HEK293 (cell line): ENCODE measurements around the gene HEPHL1.

Source experiments
- HOXA7 ChIP-seq: sonication (generic); formaldehyde crosslinking; IDR thresholded peaks from 2 replicates; pipeline ENCODE4 v1.8.1; 2022; ENCODE audit warnings: missing genetic modification reagents, borderline replicate concordance
- HOXD13 ChIP-seq: sonication (generic); formaldehyde crosslinking; IDR thresholded peaks from 2 replicates; pipeline ENCODE4 v1.8.0; 2022; ENCODE audit warnings: missing genetic modification reagents, borderline replicate concordance
- OVOL3 ChIP-seq: fragments of 450-650 bp; formaldehyde crosslinking; IDR thresholded peaks from 2 replicates; pipeline ENCODE4 v1.5.1; 2016; ENCODE audit warnings: missing biosample characterization, missing genetic modification characterization
- SCRT2 ChIP-seq: fragments of 450-650 bp; formaldehyde crosslinking; IDR thresholded peaks from 2 replicates; pipeline ENCODE4 v1.5.1; 2016; ENCODE audit warnings: missing biosample characterization, missing genetic modification characterization
- ZBTB1 ChIP-seq: fragments of 450-650 bp; formaldehyde crosslinking; IDR thresholded peaks from 2 replicates; pipeline ENCODE4 v1.5.1; 2016; ENCODE audit warnings: missing biosample characterization, missing genetic modification characterization
- ZNF629 ChIP-seq: fragments of 450-650 bp; formaldehyde crosslinking; IDR thresholded peaks from 2 replicates; pipeline ENCODE4 v1.5.1; 2017; ENCODE audit warnings: missing biosample characterization, missing genetic modification characterization
- ZNF707 ChIP-seq: fragments of 450-650 bp; formaldehyde crosslinking; IDR thresholded peaks from 2 replicates; pipeline ENCODE4 v1.5.1; 2016; ENCODE audit warnings: missing biosample characterization, missing genetic modification characterization
- TF ChIP-seq, protein P1 (sequence below): fragments of 450-650 bp; formaldehyde crosslinking; IDR thresholded peaks from 2 replicates; pipeline ENCODE4 v1.5.1; 2016; ENCODE audit warnings: missing biosample characterization, missing genetic modification characterization
- TF ChIP-seq, protein P2 (sequence below): fragments of 450-650 bp; formaldehyde crosslinking; IDR thresholded peaks from 2 replicates; pipeline ENCODE4 v1.5.1; 2016; ENCODE audit warnings: missing biosample characterization, missing genetic modification characterization, low read depth
- TF ChIP-seq, protein P3 (sequence below): fragments of 450-650 bp; formaldehyde crosslinking; IDR thresholded peaks from 2 replicates; pipeline ENCODE4 v1.5.1; 2016; ENCODE audit warnings: missing biosample characterization, missing genetic modification characterization
- TF ChIP-seq, protein P4 (sequence below): fragments of 450-650 bp; IDR thresholded peaks from 2 replicates; pipeline ENCODE4 v1.5.1; 2018; ENCODE audit warnings: missing biosample characterization, missing genetic modification characterization
- TF ChIP-seq, protein P5 (sequence below): fragments of 450-650 bp; formaldehyde crosslinking; IDR thresholded peaks from 2 replicates; pipeline ENCODE4 v1.5.1; 2016; ENCODE audit warnings: missing biosample characterization, missing genetic modification characterization, low read depth

DNA sequence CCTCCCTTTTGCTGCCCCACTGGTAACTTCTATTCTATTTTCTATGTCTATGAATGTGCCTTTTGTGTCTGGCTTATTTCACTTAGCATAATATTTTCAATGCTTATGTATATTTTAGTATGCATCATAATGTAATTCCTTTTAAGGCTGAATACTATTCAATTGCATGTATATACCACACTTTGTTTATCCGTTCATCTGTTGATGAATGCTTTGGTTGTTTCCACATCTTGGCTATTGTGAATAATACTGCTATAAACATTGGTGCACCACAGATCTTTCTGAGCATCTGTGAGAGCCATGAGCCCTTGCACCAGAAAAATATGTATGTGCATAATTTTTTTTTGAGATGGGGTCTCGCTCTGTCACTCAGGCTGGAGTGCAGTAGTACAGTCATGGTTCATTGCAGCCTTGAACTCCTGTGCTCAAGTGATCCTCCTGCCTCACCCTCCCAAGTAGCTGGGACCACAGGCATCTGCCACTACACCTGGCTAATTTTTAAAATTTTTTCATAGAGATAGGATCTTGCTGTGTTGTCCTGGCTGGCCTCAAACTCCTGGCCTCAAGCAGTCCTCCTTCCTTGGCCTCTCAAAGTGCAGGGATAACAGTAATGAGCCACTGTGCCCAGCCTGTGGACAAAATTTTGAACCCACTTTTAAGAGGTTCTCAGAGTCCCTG, 27.0 kb downstream of the HEPHL1 start:
- no peak for TF ChIP-seq OVOL3 (tag by site-specific recombination)
- no peak for TF ChIP-seq ZBTB1
- no peak for TF ChIP-seq HOXD13 (CRISPR knock-in tag)
- TF ChIP-seq ZNF629 (tag by site-specific recombination) = no peak
- TF ChIP-seq, protein P1, sequence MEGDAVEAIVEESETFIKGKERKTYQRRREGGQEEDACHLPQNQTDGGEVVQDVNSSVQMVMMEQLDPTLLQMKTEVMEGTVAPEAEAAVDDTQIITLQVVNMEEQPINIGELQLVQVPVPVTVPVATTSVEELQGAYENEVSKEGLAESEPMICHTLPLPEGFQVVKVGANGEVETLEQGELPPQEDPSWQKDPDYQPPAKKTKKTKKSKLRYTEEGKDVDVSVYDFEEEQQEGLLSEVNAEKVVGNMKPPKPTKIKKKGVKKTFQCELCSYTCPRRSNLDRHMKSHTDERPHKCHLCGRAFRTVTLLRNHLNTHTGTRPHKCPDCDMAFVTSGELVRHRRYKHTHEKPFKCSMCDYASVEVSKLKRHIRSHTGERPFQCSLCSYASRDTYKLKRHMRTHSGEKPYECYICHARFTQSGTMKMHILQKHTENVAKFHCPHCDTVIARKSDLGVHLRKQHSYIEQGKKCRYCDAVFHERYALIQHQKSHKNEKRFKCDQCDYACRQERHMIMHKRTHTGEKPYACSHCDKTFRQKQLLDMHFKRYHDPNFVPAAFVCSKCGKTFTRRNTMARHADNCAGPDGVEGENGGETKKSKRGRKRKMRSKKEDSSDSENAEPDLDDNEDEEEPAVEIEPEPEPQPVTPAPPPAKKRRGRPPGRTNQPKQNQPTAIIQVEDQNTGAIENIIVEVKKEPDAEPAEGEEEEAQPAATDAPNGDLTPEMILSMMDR (tag by site-specific recombination) = no peak
- no peak for TF ChIP-seq SCRT2 (tag by site-specific recombination)
- no peak for TF ChIP-seq ZNF707 (tag by site-specific recombination)
- TF ChIP-seq, protein P2, sequence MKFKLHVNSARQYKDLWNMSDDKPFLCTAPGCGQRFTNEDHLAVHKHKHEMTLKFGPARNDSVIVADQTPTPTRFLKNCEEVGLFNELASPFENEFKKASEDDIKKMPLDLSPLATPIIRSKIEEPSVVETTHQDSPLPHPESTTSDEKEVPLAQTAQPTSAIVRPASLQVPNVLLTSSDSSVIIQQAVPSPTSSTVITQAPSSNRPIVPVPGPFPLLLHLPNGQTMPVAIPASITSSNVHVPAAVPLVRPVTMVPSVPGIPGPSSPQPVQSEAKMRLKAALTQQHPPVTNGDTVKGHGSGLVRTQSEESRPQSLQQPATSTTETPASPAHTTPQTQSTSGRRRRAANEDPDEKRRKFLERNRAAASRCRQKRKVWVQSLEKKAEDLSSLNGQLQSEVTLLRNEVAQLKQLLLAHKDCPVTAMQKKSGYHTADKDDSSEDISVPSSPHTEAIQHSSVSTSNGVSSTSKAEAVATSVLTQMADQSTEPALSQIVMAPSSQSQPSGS (tag by site-specific recombination) = no peak
- TF ChIP-seq, protein P3, sequence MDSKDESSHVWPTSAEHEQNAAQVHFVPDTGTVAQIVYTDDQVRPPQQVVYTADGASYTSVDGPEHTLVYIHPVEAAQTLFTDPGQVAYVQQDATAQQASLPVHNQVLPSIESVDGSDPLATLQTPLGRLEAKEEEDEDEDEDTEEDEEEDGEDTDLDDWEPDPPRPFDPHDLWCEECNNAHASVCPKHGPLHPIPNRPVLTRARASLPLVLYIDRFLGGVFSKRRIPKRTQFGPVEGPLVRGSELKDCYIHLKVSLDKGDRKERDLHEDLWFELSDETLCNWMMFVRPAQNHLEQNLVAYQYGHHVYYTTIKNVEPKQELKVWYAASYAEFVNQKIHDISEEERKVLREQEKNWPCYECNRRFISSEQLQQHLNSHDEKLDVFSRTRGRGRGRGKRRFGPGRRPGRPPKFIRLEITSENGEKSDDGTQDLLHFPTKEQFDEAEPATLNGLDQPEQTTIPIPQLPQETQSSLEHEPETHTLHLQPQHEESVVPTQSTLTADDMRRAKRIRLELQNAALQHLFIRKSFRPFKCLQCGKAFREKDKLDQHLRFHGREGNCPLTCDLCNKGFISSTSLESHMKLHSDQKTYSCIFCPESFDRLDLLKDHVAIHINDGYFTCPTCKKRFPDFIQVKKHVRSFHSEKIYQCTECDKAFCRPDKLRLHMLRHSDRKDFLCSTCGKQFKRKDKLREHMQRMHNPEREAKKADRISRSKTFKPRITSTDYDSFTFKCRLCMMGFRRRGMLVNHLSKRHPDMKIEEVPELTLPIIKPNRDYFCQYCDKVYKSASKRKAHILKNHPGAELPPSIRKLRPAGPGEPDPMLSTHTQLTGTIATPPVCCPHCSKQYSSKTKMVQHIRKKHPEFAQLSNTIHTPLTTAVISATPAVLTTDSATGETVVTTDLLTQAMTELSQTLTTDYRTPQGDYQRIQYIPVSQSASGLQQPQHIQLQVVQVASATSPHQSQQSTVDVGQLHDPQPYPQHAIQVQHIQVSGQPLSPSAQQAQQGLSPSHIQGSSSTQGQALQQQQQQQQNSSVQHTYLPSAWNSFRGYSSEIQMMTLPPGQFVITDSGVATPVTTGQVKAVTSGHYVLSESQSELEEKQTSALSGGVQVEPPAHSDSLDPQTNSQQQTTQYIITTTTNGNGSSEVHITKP (tag by site-specific recombination) = no peak
- TF ChIP-seq, protein P4, sequence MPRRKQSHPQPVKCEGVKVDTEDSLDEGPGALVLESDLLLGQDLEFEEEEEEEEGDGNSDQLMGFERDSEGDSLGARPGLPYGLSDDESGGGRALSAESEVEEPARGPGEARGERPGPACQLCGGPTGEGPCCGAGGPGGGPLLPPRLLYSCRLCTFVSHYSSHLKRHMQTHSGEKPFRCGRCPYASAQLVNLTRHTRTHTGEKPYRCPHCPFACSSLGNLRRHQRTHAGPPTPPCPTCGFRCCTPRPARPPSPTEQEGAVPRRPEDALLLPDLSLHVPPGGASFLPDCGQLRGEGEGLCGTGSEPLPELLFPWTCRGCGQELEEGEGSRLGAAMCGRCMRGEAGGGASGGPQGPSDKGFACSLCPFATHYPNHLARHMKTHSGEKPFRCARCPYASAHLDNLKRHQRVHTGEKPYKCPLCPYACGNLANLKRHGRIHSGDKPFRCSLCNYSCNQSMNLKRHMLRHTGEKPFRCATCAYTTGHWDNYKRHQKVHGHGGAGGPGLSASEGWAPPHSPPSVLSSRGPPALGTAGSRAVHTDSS (tag by site-specific recombination) = no peak
- no peak for TF ChIP-seq HOXA7 (CRISPR knock-in tag)
- TF ChIP-seq, protein P5, sequence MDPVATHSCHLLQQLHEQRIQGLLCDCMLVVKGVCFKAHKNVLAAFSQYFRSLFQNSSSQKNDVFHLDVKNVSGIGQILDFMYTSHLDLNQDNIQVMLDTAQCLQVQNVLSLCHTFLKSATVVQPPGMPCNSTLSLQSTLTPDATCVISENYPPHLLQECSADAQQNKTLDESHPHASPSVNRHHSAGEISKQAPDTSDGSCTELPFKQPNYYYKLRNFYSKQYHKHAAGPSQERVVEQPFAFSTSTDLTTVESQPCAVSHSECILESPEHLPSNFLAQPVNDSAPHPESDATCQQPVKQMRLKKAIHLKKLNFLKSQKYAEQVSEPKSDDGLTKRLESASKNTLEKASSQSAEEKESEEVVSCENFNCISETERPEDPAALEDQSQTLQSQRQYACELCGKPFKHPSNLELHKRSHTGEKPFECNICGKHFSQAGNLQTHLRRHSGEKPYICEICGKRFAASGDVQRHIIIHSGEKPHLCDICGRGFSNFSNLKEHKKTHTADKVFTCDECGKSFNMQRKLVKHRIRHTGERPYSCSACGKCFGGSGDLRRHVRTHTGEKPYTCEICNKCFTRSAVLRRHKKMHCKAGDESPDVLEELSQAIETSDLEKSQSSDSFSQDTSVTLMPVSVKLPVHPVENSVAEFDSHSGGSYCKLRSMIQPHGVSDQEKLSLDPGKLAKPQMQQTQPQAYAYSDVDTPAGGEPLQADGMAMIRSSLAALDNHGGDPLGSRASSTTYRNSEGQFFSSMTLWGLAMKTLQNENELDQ (tag by site-specific recombination) = no peak
